ENCODE measurements around the gene HTR1E.

DNA sequence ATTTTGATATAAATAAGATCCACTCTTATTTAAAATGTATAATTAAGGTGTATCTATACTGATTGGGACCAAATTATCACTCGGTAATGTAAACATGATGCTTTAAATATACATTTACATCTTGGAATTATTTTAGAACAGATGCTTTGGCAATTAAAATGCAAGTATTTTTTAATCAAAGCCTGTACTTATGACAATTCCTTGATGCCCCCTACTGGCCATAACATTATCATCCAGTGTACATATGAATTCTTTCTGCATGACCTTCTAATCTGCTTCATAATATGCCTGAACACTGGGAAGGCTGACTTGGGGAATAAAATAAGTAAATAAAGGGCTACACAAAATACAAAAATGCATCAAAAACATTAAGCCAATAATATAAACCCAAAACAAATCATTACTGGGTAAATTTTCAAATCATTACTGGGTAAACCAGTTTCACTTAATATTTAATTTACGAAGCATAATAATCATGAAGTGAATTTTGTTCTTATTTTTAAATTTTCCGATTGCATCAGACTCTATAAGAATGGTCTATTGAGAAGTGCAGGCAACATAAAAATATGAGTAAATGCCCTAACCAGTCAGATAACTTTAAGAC, 92.5 kb downstream of the HTR1E start:
- TF ChIP-seq, protein P1, sequence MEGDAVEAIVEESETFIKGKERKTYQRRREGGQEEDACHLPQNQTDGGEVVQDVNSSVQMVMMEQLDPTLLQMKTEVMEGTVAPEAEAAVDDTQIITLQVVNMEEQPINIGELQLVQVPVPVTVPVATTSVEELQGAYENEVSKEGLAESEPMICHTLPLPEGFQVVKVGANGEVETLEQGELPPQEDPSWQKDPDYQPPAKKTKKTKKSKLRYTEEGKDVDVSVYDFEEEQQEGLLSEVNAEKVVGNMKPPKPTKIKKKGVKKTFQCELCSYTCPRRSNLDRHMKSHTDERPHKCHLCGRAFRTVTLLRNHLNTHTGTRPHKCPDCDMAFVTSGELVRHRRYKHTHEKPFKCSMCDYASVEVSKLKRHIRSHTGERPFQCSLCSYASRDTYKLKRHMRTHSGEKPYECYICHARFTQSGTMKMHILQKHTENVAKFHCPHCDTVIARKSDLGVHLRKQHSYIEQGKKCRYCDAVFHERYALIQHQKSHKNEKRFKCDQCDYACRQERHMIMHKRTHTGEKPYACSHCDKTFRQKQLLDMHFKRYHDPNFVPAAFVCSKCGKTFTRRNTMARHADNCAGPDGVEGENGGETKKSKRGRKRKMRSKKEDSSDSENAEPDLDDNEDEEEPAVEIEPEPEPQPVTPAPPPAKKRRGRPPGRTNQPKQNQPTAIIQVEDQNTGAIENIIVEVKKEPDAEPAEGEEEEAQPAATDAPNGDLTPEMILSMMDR (conservative IDR thresholded peaks at IDR 0.05) = peak; percentile 45
- no peak for TF ChIP-seq ZFX (IDR thresholded peaks at IDR 0.05)
